HCT116 (cell line): ENCODE measurements around the gene WWOX. TPM values are rescaled to one million over a fixed set of nuclear protein-coding genes. Genes with fewer than 3 reads are reported as not detected.

ENCODE experiments used
- ATAC-seq: fragments of 200-7000 bp; cut with Tn5 transposase; 2 replicates; pipeline ENCODE4 v1.9.1; 2020; ENCODE audit warnings: mild to moderate bottlenecking, moderate library complexity
- BruUV-seq: library from RNA; stranded (reverse); fragments of 400-500 nt; replicated peaks from 2 replicates; lab custom pipeline; 2021; lab: Mats Ljungman, UMichigan
- CTCF ChIA-PET: fragments of 300-600 bp; sonication (Branson Sonifier 250); formaldehyde crosslinking; loops from one replicate; lab custom pipeline; 2021; ENCODE audit warnings: antibody characterized with exemption; lab: Charles Lee
- POLR2A ChIA-PET: fragments of 300-600, 350-600 bp; sonication (Branson Sonifier 250); formaldehyde crosslinking; loops from one replicate; lab custom pipeline; 2021; ENCODE audit warnings: antibody characterized with exemption; lab: Charles Lee
- RAD21 ChIA-PET, 2 experiments: fragments of 300-600 bp; sonication (Branson Sonifier 250); formaldehyde crosslinking; loops; one replicate each; lab custom pipeline; 2023; ENCODE audit warnings: low total read pairs in 2 of 2; ENCODE audit not compliant: uncharacterized antibody in 2 of 2, unreplicated experiment in 2 of 2, low non-redundant PET in 1 of 2; lab: Charles Lee
- DNase-seq: peaks from one replicate; pipeline ENCODE4 v3.0.0-alpha.2; 2010; ENCODE audit warnings: low read depth, low spot score
- H2AFZ ChIP-seq: fragments of 200-600 bp; shearing (Covaris generic), sonication (generic); 2 replicates; pipeline ENCODE4 v1.6.1; 2017; ENCODE audit warnings: low read depth, mixed run types, mixed read lengths, antibody characterized with exemption, low read length; ENCODE audit not compliant: poor library complexity, severe bottlenecking
- H3K27ac ChIP-seq: 2 replicates; pipeline ENCODE4 v1.5.1; 2012; ENCODE audit warnings: low read depth, low read length
- H3K27me3 ChIP-seq: fragments of 200-600 bp; sonication (generic); 2 replicates; pipeline ENCODE4 v1.6.1; 2016; ENCODE audit warnings: mixed run types, low read length, mixed read lengths; ENCODE audit not compliant: insufficient read depth
- H3K36me3 ChIP-seq, 2 experiments: fragments of 200-500 bp in 1 of 2; fragments of 200-600 bp in 1 of 2; sonication (Bioruptor generic) in 1 of 2; sonication (generic) in 1 of 2; 2 replicates each; pipeline versions ENCODE4 v1.5.1 to v1.6.1; 2014 to 2016; ENCODE audit warnings: low read length in 2 of 2, inconsistent platforms in 1 of 2, mixed read lengths in 1 of 2, mixed run types in 1 of 2; ENCODE audit not compliant: insufficient read depth in 2 of 2, control insufficient read depth in 1 of 2
- H3K4me1 ChIP-seq, 2 experiments: fragments of 200-600 bp in 1 of 2; sonication (generic) in 1 of 2; 2 replicates each; pipeline versions ENCODE4 v1.5.1 to v1.6.1; 2012 to 2017; ENCODE audit warnings: low read length in 2 of 2, inconsistent platforms in 1 of 2, mild to moderate bottlenecking in 1 of 2, mixed read lengths in 1 of 2, mixed run types in 1 of 2, moderate library complexity in 1 of 2; ENCODE audit not compliant: insufficient read depth in 2 of 2, control insufficient read depth in 1 of 2
- H3K4me2 ChIP-seq: fragments of 200-600 bp; sonication (generic); 2 replicates; pipeline ENCODE4 v1.6.1; 2017; ENCODE audit warnings: mixed run types, low read length, mixed read lengths
- H3K4me3 ChIP-seq, 2 experiments: fragments of 200-600 bp in 1 of 2; sonication (generic) in 1 of 2; replicated peaks in 1 of 2; 2 replicates each; pipeline ENCODE4 v1.5.1; 2011 to 2016; ENCODE audit warnings: low read length in 2 of 2, control low read depth in 1 of 2, low read depth in 1 of 2, mild to moderate bottlenecking in 1 of 2, mixed read lengths in 1 of 2, mixed run types in 1 of 2
- H3K79me2 ChIP-seq: fragments of 200-600 bp; sonication (generic); 2 replicates; pipeline ENCODE4 v1.6.1; 2017; ENCODE audit warnings: mild to moderate bottlenecking, mixed run types, low read length, moderate library complexity, mixed read lengths; ENCODE audit not compliant: insufficient read depth
- H3K9ac ChIP-seq: fragments of 200-600 bp; sonication (generic); 2 replicates; pipeline ENCODE4 v1.6.1; 2016; ENCODE audit warnings: low read length, mixed read lengths
- H3K9me2 ChIP-seq: fragments of 200-600 bp; sonication (generic), shearing (Covaris generic); 2 replicates; pipeline ENCODE4 v1.6.1; 2017; ENCODE audit warnings: mixed run types, mild to moderate bottlenecking, moderate library complexity; ENCODE audit not compliant: insufficient read depth
- H3K9me3 ChIP-seq, 2 experiments: fragments of 200-500 bp in 1 of 2; fragments of 200-600 bp in 1 of 2; sonication (Bioruptor generic) in 1 of 2; sonication (generic) in 1 of 2; 2 replicates each; pipeline ENCODE4 v1.6.1; 2014 to 2017; ENCODE audit warnings: low read length in 2 of 2, mixed read lengths in 2 of 2, inconsistent platforms in 1 of 2, low read depth in 1 of 2, mild to moderate bottlenecking in 1 of 2, mixed run types in 1 of 2, moderate library complexity in 1 of 2; ENCODE audit not compliant: control insufficient read depth in 1 of 2, insufficient read depth in 1 of 2
- H4K20me1 ChIP-seq: fragments of 200-600 bp; sonication (generic), shearing (Covaris generic); 2 replicates; pipeline ENCODE4 v1.6.1; 2017; ENCODE audit warnings: mixed run types, mild to moderate bottlenecking, moderate library complexity; ENCODE audit not compliant: insufficient read depth
- CBX3 ChIP-seq: IDR thresholded peaks from 2 replicates; pipeline ENCODE4 v1.6.1; 2012; ENCODE audit warnings: low read depth
- CEBPB ChIP-seq: IDR thresholded peaks from 2 replicates; pipeline ENCODE4 v1.6.1; 2012; ENCODE audit warnings: low read depth
- EGR1 ChIP-seq: IDR thresholded peaks from 2 replicates; pipeline ENCODE4 v1.6.1; 2012; ENCODE audit warnings: low read depth
- ELF1 ChIP-seq: IDR thresholded peaks from 2 replicates; pipeline ENCODE4 v1.6.1; 2012; ENCODE audit warnings: low read depth, borderline replicate concordance
- EZH2 ChIP-seq: fragments of 200-600 bp; sonication (generic); IDR thresholded peaks from 2 replicates; pipeline ENCODE4 v1.6.1; 2017; ENCODE audit warnings: antibody characterized with exemption, mixed run types
- FOSL1 ChIP-seq: IDR thresholded peaks from 2 replicates; pipeline ENCODE4 v1.6.1; 2012; ENCODE audit warnings: low read depth
- JUND ChIP-seq: IDR thresholded peaks from 2 replicates; pipeline ENCODE4 v1.6.1; 2012
- POLR2A ChIP-seq: IDR thresholded peaks from 2 replicates; pipeline ENCODE4 v1.7.0; 2011; ENCODE audit warnings: borderline replicate concordance; ENCODE audit not compliant: insufficient read depth, insufficient read length; ENCODE audit errors: extremely low read depth
- POLR2AphosphoS5 ChIP-seq: IDR thresholded peaks from 2 replicates; pipeline ENCODE4 v1.6.1; 2011; ENCODE audit warnings: mild to moderate bottlenecking, low read depth, low read length, moderate library complexity
- RAD21 ChIP-seq: IDR thresholded peaks from 2 replicates; pipeline ENCODE4 v1.6.1; 2012; ENCODE audit warnings: low read depth, mild to moderate bottlenecking
- REST ChIP-seq: IDR thresholded peaks from 2 replicates; pipeline ENCODE4 v1.6.1; 2012; ENCODE audit warnings: low read depth
- SIN3A ChIP-seq: IDR thresholded peaks from 2 replicates; pipeline ENCODE4 v1.6.1; 2012; ENCODE audit warnings: low read depth
- SP1 ChIP-seq: IDR thresholded peaks from 2 replicates; pipeline ENCODE4 v1.6.1; 2012; ENCODE audit warnings: low read depth
- SRF ChIP-seq: IDR thresholded peaks from 2 replicates; pipeline ENCODE4 v1.6.1; 2012; ENCODE audit warnings: low read depth
- YY1 ChIP-seq: IDR thresholded peaks from 2 replicates; pipeline ENCODE4 v1.6.1; 2011; ENCODE audit warnings: low read length, low read depth, moderate library complexity, mild to moderate bottlenecking; ENCODE audit not compliant: insufficient replicate concordance; ENCODE audit errors: extremely low read depth
- ZFX ChIP-seq: fragments of 450-650 bp; IDR thresholded peaks from 2 replicates; pipeline ENCODE4 v1.6.1; 2017
- ZNF274 ChIP-seq: fragments of 200-500 bp; sonication (Bioruptor generic); IDR thresholded peaks from 2 replicates; pipeline ENCODE4 v1.6.1; 2014; ENCODE audit warnings: mild to moderate bottlenecking, low read depth, low read length, inconsistent platforms
- intact Hi-C: fragments of 100-400 bp; cut with micrococcal nuclease; formaldehyde crosslinking; loops from 2 replicates; pipeline ENCODE4 v1.10.0; 2022
- total RNA-seq: library from RNA; stranded (reverse); gene quantifications from one replicate; pipeline ENCODE4 v1.2.1, GENCODE V29; 2021; ENCODE audit not compliant: unreplicated experiment
- TF ChIP-seq, protein P1 (sequence below): IDR thresholded peaks from 2 replicates; pipeline ENCODE4 v1.6.1; 2012

WWOX gene
- total RNA-seq, 1 experiment from 2014 or later, result 13.7 TPM

DNA sequence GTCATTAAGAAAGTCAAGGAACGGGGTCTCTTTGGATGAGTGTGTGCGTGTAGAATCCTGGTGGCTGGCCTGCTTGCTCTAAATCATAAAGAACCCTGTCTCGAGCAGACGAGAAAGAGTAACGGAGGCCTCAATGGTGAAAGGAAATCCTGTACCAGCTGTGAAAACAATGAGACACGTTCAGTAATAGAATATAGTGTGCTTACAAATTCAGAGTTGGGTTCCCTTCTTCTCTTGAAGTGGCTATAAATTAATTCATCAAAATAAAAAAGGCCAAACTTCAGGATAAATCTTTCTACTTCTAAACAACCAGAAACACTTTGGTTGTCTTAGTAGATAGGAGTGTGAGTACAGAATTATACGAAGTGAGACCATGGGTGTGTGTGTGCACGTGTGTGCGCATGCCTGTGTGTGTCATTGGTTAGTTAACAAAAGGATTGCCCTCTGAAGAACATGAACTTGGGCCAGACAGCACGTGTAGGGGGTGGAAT, 48.5 kb downstream of the WWOX start:
- Histone ChIP-seq H3K36me3 (no peaks in the 10 kb centered on the region), H3K4me1 (no peaks in the 10 kb centered on the region), H3K9ac (no peak overlapping the region), H3K4me3 (no peak overlapping the region), H3K27me3 (no peaks in the 10 kb centered on the region), H3K27ac (no peak overlapping the region), H4K20me1 (no peaks in the 10 kb centered on the region), H3K4me2 (no peak overlapping the region), H2AFZ (no peak overlapping the region), H3K9me3 (no peaks in the 10 kb centered on the region), H3K9me2 (no peaks in the 10 kb centered on the region), H3K79me2 (no peaks in the 10 kb centered on the region)
- ChIA-PET POLR2A (no interaction called here), RAD21 (no interaction called here), CTCF (no interaction called here)
- no peak for TF ChIP-seq POLR2AphosphoS5
- TF ChIP-seq SIN3A, result no peak
- TF ChIP-seq POLR2A, result no peak
- no peak for TF ChIP-seq CEBPB
- TF ChIP-seq ELF1, result no peak
- no peak for TF ChIP-seq ZFX
- TF ChIP-seq EGR1, result no peak
- TF ChIP-seq JUND, result no peak
- TF ChIP-seq ZNF274, result no peak
- no peak for TF ChIP-seq SRF
- ATAC-seq (no peak), DNase-seq (no peak)
- no TSS peak for BruUV-seq
- intact Hi-C loops, result no loop called here

DNA sequence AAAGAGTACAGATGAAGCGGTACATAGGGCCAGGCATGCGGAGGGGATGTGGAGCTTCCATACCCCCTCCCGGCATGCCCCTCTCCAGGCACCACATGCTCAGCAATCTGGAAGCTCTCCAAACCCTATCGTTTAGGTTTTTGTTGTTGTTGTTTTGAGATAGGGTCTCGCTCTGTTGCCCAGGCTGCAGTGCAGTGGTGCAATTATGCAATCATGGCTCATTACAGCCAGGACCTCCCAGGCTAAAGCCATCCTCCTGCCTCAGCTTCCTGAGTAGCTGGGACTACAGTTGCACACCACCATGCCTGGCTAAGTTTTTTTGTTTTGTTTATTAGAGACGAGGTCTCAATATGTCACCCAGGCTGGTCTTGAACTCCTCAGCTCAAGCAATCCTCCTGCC, 50.8 kb downstream of the WWOX start:
- H4K20me1 ChIP-seq, result no peaks in the 10 kb centered on the region
- ChIA-PET POLR2A (no interaction called here), CTCF (no interaction called here), RAD21 (no interaction called here)
- no peak for ATAC-seq
- no peak for DNase-seq
- no peak overlapping the region for H3K9ac ChIP-seq
- H3K27me3 ChIP-seq, result no peaks in the 10 kb centered on the region
- H3K4me3 ChIP-seq, result no peak overlapping the region
- H3K36me3 ChIP-seq, result no peaks in the 10 kb centered on the region
- no peaks in the 10 kb centered on the region for H3K9me3 ChIP-seq
- TF ChIP-seq FOSL1, result no peak
- no peak for TF ChIP-seq YY1
- no peak for TF ChIP-seq ZFX
- no peak for TF ChIP-seq REST
- TF ChIP-seq JUND, result no peak
- TF ChIP-seq, protein P1, sequence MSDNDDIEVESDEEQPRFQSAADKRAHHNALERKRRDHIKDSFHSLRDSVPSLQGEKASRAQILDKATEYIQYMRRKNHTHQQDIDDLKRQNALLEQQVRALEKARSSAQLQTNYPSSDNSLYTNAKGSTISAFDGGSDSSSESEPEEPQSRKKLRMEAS, result no peak
- TF ChIP-seq CBX3, result no peak
- TF ChIP-seq SP1, result no peak
- no peak for TF ChIP-seq EGR1
- no peak for TF ChIP-seq CEBPB
- no peak for TF ChIP-seq RAD21
- no peak for TF ChIP-seq POLR2A
- no peak for TF ChIP-seq POLR2AphosphoS5
- TF ChIP-seq EZH2, result no peak
- H3K27ac ChIP-seq, result no peak overlapping the region
- BruUV-seq, result no TSS peak
- H3K9me2 ChIP-seq, result no peaks in the 10 kb centered on the region
- H3K4me2 ChIP-seq, result no peak overlapping the region
- H3K79me2 ChIP-seq, result no peaks in the 10 kb centered on the region
- intact Hi-C loops, result no loop called here
- H3K4me1 ChIP-seq, result no peaks in the 10 kb centered on the region
- no peak overlapping the region for H2AFZ ChIP-seq
